Stimulated activated CD8-positive, alpha-beta memory T cell treated with anti-CD3 and anti-CD28 coated beads, Interleukin-12 subunit alpha, Interleukin-12 subunit beta, amount 100 ng/mL, for 1 hour (primary cell): Measurements from ENCODE around the gene IER3.
A peak's percentile ranks its signal among the peaks of the same experiment; 100 is the strongest.

Experiments used
- DNase-seq: peaks from one replicate; pipeline ENCODE4 v3.0.0-alpha.2; 2020; ENCODE audit warnings: low read depth

Gene IER3, protein sequence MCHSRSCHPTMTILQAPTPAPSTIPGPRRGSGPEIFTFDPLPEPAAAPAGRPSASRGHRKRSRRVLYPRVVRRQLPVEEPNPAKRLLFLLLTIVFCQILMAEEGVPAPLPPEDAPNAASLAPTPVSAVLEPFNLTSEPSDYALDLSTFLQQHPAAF

DNA sequence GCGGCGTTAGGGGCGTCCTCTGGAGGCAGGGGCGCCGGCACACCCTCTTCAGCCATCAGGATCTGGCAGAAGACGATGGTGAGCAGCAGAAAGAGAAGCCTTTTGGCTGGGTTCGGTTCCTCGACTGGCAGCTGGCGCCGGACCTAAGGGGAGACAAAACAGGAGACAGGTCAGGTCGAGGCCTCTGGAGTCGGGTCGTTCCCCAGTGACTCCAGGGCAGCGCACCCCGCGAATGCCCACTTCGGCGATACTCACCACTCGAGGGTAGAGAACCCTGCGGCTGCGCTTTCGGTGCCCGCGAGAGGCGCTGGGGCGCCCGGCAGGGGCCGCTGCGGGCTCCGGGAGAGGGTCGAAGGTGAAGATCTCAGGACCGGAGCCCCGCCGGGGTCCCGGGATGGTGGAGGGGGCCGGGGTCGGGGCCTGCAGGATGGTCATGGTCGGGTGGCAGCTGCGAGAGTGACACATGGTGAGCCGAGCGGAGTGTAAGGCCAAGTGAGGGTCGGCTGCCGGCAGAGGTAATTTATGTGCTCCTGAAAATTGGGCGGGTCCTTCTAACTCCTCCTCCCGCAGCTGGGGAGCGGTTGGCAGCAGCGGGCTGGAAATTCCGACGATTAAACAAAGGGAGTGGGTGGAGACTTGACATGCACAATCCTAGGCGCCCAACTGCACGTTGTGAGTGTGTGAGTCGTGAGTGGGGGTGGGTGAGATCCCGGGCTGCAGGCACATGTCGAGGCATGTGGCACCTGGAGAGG lies at the start of gene IER3:
Gene IER3 (minus strand): TSS at position 494 of the 752 bp plus-strand sequence. CDS start 29 bp downstream, at position 465.
- no peak for DNase-seq

DNA sequence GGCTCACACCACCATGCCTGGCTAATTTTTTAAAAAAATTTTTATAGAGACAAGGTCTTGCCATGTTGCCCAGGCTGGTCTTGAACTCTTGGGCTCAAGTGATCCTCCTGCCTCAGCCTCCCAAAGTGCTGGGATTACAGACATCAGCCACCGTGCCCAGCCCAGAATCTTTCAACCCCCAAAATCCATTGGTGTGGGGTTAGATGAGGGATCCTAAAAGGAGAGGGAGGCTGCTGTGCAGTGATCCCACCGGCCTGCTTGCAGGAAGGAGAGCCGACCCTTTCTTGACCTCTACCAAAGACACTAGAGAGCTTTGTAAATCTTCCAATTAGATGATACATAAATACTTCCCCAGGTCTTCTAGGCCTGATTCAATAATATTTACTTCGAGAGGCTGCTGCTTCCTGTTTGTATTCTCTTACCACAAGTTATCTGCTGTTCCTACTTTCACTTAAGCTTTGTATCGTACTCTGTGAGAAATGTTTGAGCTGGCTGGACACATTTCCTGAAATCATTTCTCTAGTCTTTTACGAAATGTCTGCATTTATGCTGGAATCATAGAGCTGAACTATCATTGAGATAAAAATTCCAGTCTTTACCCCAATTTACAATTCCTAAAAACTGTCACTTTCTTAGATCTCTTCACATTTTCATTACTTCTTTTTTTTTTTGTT lies 49.3 kb upstream of the IER3 start:
- no peak for DNase-seq

DNA sequence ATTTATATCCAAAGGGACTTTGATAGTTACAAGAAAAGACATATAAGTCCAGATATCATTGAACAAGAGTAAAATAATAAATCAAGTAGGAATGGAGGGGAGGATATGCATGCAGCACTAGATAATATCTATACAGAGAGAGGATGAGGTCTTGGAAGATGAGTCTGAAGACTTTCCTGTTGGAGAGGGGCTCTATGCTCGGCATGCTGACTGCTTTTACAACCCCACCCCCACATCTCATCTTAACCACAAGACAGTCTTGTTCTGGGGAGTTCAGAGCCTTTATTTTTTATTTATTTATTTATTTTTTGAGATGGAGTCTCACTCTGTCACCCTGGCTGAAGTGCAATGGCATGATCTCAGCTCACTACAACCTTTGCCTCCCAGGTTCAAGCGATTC lies 48.4 kb upstream of the IER3 start:
- no peak for DNase-seq

DNA sequence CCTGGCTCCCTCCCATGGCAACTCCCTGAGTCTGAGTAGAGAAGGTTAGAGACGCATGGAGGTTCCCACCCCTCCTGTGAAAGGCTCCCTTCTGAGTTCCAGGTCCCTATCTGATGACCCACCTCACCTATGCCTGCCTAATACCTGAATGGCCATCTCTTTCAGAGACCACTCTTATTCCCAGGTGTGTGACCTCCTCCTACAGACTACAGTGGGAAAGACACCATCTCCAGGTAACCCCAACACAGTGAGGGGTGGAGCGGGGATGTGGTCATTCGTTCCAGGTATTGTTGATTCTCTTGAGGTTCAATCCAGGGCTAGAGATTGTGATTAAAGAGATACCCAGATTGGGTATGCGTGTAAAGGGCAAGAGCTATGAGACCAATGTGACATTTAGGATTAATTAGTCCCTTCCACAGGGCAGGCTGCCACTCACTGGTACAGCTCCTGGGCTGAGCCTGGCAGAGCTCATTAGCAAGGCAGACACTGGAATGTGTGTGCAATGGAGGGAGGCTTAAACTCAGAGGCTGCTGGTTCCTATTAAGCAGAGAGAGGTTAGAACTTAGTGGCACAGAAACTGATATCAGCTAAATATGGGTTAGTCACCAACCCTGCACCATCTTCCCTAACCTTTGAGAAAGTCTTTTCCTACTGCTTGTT lies 46.5 kb upstream of the IER3 start:
- DNase-seq: no peak

DNA sequence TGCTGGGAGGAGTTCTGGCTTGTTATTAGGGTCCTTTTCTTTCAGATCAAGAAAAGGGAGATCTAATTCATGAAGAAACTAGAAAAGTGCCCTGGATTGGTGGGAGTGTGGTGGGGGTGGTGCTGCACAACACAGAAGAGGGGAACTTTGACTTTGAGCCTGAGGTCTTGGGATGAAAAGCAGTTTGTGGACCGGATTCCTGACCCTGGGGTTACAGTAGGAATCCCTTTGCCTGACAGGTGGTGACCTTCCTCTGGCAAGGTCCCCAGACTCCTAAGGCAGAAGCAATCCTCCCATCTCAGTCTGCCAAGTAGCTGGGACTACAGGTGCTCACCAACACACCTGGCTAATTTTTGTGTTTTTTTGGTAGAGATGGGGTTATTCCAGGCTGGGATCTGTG lies 45.3 kb upstream of the IER3 start:
- no peak for DNase-seq

DNA sequence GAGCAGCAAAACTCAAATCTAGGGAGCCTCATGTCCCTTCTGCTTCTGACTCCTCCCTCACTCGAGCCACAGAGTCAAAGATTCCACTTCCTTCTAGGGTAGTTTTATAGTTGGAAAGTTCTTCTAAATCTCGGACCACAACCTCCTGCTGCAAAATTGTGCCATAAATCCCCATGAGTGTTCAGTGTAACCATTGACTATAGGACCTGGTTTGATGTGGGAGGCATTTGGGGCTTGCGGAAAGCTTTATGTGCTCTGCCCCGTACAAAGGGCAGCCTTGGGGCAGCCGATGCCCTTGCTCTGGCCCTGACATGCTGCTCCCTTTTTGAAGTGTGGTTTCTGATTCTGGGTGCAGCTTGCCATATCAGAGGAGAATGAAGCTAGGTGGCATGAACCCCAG lies 43.6 kb upstream of the IER3 start:
- DNase-seq: no peak

DNA sequence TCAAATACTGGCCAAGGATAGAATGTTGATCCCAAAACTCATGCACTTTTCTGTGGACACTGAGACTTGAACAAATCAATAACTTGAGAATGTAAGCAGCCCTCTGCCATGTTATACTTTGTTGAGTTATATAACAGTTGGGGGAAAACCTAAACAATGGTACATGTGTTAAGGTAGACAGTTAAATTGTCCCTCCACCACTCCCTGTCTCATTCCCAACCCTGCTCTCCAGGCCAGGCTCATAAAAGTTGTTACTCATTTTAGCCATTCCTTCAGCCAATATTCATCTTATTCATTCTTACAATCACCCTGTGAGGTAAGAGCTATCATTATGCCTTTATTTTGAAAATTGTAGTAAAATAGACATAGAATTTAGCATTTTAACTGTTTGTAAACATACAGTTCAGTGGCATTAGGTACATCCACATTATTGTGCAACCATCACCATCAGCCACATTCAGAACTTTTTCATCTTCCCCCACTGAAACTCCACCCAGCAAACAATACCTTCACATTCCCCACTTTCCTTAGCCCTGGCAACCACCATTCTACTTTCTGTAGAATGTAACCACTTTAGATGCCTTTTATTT lies 38.2 kb upstream of the IER3 start:
- no peak for DNase-seq

DNA sequence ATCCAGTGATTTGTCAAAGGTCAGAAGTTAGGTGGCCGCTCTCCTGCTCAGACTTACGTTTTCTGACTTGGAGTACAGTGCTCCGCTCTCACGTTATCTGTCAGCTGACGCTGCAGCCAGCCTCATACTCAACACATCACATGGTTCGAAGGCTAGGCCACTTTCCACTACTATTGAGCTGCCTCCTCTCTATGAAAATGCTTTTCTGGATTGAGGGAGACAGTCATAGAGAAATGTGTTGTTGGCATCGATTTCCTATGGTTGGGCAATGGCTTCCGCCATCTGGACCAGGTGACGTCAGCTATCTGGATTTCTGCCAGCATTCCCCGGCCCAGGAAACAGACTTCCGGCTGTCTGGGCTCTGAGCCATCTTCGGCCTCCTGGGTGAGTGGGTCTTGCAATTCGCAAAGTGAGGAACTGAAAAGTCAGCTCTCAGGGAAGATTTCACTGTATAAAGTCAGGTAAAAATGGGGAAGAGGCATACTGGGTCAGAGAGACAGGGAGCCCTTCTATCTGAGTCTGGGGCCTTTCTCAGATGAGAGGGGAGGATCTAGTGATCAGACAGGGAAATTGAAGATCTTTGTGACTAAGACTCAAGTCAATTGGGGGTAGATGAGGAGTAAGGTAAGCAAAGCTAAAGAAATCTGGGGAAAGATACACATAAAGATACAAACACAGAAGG lies 37.5 kb upstream of the IER3 start:
- DNase-seq: no peak

DNA sequence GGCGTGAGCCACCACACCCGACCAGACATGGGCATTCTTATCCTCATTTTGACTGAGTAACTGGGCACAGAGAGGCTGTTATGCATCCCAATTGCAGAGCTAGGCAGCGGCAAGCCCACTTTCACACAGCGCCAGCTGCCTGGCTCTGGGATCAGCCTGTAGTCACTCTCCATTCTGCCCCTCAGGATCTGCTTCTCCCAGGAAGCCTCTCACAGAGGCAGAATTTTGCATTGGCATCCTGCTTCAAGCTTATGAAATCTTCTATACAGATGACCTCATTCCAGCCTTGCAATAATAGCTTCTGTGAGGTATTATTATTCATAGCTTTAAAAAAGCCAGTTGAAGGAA lies 37.0 kb upstream of the IER3 start:
- DNase-seq: no peak

DNA sequence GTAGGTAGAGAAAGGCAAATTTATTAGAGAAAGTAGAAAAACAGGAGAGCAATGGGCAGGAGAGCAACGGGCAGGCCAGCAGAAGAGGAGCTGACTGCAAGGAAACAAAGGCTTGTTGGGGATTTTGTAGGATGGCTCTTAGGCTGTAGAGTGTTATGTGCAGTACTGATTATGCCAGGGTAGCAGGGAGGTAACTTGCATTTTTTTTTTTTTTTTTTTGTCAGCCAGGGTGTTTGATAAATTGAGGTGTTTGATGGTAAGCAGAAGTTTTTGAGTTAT lies 36.2 kb upstream of the IER3 start:
- DNase-seq: no peak

DNA sequence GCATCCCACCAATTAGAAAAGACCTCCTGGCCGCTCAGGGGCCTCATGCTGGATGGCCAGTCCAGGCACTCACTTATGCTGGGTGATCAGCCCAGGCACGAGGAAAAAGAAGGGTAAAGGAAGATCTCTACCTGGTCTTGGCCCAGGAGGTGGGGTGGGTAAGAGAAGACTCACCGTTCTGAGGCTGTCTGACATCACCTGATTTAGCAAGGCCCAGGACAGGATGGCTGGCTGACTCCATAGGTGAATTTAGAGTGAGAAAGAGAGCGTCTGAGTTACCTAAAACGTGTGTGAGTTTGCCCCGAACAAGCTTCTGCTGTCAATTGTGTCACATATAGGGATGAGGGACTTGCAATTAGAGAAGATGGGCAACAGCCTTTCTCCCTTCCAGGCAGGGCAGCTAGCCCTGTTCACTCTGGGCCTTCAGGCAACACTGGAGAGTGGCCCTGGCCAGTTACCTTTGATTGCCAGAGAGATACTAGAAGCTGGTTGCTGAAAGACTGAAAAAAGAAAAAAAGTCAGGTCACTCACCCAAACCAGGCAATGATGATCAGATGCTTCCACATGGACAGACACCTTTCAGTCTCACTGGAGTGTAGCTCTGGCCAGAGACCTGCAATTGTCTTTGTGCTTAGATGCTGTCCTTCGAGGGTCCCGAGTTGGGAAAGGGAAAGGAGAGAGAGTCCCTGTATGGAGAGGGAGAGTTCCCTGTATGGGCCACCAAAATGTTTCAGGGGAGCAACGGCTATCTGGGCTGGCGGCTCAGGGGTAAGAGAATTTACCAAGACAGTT lies 35.7 kb upstream of the IER3 start:
- no peak for DNase-seq

DNA sequence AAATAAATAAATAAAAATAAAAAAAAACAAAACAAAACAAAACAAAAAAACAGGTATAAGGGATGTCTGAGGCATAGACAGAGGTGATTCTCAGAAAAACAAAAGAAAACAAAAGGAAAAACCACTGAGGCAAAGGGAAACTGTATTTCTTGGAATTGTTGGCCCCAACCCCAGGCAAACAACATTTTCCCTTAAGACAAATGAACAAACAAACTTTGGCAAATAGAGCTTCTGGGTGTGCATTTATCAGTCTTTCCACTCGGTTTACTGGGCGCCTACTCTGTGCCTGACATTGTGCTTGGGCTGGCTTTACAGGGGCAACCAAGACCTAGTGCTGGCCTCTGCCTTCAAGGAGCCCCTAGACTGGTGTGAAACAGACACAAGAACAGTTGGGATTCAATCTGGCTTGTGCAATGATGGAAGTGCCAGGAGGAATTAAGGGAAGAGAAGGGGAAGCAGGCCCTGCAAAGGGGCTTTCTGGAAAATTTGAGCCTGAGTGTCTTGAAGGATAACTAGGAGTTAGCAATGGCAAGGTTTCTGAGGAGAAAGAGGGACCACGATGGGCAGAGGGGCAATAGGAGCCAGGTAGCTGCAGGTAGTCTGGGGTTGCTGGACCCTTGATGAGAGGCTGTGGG lies 33.8 kb upstream of the IER3 start:
- DNase-seq: no peak

DNA sequence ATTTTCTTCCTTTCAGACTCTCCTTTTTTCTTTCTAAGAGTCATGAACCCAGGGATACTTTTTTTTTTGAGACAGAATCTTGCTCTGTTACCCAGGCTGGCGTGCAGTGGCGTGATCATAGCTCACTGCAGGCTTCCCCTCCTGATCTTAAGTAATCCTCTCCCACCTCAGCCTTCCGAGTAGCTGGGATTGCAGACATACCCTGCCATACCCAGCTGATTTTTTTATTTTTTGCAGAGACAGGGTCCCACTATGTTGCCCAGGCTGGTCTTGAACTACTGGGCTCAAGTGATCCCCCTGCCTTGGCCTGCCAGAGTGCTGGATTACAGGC lies 32.8 kb upstream of the IER3 start:
- no peak for DNase-seq

DNA sequence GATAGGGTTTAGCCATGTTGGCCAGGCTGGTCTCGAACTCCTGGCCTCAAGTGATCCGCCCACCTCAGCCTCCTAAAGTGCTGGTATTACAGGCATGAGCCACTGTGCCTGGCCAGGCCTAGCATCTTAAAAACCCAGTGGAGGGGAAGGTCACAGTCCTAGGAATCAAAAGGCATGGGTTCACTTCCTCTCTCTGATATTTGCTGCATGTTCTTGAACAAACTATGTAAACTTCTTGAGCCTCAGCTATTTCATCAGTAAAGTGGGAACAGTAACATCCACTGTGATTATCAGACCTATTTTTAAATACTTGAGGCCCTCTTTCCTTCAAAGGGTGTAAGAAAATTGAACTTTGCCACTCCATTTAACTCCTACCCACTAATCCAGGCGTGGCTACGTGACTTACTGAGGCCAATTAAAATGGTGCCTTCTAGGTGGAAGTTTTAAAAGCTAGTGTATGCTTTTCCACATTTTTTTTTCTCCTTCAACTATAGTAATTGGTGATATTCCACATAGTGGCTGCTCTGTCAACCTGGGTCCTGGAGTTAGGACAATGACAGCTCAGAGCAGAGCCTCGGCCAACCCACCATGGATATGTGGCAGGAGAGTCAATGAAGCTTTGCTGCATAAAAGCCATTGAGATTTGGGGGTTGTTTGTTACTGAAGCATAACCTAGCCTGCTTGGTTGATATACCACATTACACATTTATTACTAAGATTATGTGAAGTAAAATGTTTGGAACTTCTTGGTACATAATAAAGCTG lies 32.2 kb upstream of the IER3 start:
- DNase-seq: no peak

DNA sequence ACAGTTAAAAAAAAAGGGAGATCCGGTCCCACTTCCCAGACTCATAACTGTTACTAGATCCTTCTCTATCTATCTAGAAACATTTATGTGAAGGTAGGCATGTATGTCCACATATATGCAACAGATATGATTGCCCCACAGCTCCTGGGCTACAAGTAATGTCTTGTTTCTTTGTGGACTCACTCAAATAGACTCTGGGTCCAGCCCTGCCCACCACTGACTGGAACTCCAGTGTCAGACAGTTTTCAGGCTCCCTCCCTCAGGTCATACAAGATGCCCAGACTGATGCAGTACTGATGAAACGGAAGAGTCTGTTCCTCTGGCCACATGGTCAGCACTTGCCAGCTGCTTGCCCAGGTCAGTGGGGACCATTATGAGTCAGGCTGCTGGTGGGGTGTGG lies 30.8 kb upstream of the IER3 start:
- no peak for DNase-seq

DNA sequence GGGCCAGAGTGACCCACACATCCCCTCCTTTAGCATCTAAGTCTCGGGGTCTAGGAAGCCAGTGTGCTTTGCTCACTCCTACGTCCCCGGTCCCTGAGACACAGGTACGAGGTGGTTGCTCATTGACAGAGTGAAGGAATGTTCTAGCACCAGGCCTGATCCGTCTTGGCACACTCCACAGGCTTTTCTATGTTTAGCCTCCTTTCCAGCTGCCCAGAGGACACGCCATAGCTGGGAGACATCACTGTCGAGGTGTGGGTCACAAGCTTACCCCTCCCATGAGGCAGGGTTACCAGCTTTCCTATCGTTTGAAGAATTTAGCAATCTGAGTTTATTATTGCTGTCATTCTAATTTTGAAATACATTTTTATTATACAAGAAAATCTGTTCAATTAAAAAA lies 30.4 kb upstream of the IER3 start:
- DNase-seq: no peak

DNA sequence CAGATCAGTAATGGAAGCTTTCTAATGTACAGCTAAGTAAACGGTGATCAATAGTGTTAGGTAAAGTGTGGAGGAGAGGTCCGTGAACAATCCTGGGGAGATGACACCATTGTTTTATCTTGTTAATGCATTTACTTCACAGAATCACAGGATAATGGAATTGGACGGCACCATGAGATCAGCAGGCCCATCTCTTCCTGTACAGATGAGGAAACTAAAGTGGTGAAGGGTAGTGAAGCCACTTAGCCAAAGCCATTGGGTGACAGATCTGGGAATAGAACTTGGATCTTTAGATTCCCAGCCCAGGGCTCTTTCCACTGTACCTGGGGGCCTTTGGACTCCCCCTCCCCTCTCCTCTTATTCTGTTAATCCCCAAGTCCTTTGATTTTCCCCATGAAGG lies 26.2 kb upstream of the IER3 start:
- DNase-seq: no peak

DNA sequence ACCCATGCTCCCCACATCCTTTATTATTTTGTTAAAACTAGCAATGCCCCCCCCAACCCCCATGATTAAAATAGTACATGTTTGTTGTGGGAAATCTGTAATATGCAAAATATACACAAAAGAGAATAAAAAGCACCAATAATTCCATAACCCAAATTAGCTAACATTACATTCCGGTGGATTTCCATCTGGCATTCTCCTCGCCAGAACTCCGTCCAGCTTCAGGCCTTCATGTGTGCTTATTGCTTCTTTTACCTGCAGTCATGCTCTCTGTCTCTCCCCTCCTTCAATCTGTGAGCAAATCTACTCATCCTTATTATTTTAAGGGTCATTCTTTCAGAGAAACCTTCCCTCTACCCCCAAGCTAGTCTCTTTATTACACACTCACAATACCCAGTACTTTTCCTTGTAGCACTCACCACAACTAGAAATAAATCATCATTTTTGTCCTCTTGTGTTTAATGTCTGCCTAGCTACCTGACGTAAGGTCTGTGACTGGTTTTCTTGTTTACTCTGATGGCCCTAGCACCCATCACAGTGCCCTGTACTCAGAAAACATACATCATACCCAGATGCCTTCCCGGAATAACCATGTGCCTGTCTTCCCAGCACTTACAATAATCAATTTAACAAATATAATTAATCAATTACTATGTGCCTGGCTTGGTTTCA lies 25.6 kb upstream of the IER3 start:
- no peak for DNase-seq

DNA sequence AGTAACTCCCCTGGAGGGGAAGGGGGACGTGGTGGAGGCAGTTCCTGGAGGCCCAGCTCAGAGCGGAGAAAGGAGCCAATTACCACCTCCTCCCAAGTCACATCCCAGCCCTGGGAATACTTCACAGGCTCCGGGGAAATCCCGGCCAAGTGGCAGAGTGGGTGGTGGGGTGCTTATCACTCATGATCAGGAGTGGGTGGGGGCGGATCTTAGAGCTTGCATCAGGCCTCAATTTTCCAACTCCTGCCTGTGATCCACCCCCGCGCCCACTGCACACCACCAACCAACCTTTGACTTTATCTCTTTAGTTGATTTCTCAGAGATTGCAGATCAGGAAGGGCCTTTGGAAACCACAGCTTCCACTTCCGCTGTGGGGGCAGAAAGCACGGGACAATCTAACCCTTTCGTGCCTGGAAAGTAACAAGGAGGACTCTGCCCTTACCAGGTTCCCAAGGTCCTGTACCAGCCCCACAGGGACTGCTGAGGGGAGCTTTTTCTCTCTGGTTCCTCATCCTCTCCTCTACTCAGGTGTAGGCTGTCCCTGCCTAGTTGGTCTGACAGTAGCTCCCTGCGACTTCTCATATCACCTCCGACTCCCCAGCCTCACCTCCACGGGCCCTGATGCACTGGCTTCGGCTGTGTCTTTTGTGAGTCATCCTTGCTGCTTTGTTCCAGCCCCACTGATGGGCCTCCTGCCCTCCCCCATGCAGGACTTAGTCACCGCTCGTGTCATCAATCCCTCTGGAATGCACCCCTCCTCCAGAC lies 24.9 kb upstream of the IER3 start:
- peak; percentile 57 for DNase-seq
